Activated CD4-positive, alpha-beta T cell treated with anti-CD3 and anti-CD28 coated beads, Interleukin-2, amount 50 U/mL, for 1 hour (primary cell): ENCODE data around the gene IFITM2.
"Not testable (repeated sequence)": the region's sequence is repeated elsewhere in the genome, so short reads cannot be mapped to it uniquely, and the experiment has no call there.

Experiments used
- DNase-seq: peaks from one replicate; pipeline ENCODE4 v3.0.0-alpha.2; 2020

IFITM2 gene

GRCh38 chr11:307766-308708 lies at the start of gene IFITM2:
TSS of gene IFITM2 (plus strand) at chr11:307816. CDS start at chr11:308193, 377 bp downstream.
- DNase-seq, result peak; percentile 54

- DNase-seq, result no peak
These were observed 48.2 kb upstream of the IFITM2 start for GRCh38 chr11:259413-259812.

- DNase-seq, result no peak
These were observed 46.0 kb upstream of the IFITM2 start for GRCh38 chr11:261624-262023.

- DNase-seq, result no peak
These were observed 40.8 kb upstream of the IFITM2 start for GRCh38 chr11:266676-267439.

GRCh38 chr11:267491-267994 lies 40.1 kb upstream of the IFITM2 start:
- DNase-seq, result peak; percentile 40

GRCh38 chr11:268716-269145 lies 38.9 kb upstream of the IFITM2 start:
- DNase-seq, result not testable (repeated sequence)

GRCh38 chr11:269146-269890 lies 38.3 kb upstream of the IFITM2 start:
- no peak for DNase-seq

- DNase-seq, result no peak
These were observed 36.9 kb upstream of the IFITM2 start for GRCh38 chr11:270451-271318.

GRCh38 chr11:271319-271715 lies 36.3 kb upstream of the IFITM2 start:
- DNase-seq, result no peak

- DNase-seq, result no peak
These were observed 35.3 kb upstream of the IFITM2 start for GRCh38 chr11:272195-272930.

- DNase-seq, result no peak
These were observed 34.8 kb upstream of the IFITM2 start for GRCh38 chr11:272931-273198.

GRCh38 chr11:276219-276618 lies 31.4 kb upstream of the IFITM2 start:
- DNase-seq, result no peak

- DNase-seq, result no peak
These were observed 29.3 kb upstream of the IFITM2 start, which contains the start of gene NLRP6 for GRCh38 chr11:278001-278951. TSS of gene NLRP6 (plus strand) at chr11:278407. CDS start at chr11:278570, 163 bp downstream.

GRCh38 chr11:279040-279965 lies 28.3 kb upstream of the IFITM2 start:
- DNase-seq, result no peak

- DNase-seq, result no peak
These were observed 27.5 kb upstream of the IFITM2 start for GRCh38 chr11:279966-280705.

GRCh38 chr11:280706-281485 lies 26.7 kb upstream of the IFITM2 start:
- no peak for DNase-seq

GRCh38 chr11:281486-282161 lies 26.0 kb upstream of the IFITM2 start:
- no peak for DNase-seq
